Upper lobe of right lung (tissue), 1 donor: ENCODE results near the gene KCNRG. TPM values are rescaled to one million over a fixed set of nuclear protein-coding genes. Genes with fewer than 3 reads are reported as not detected.

Source experiments
- ATAC-seq: fragments of 200-7000 bp; cut with Tn5 transposase; one replicate; pipeline ENCODE4 v1.9.1; 2020; ENCODE audit warnings: mild to moderate bottlenecking, moderate library complexity
- DNase-seq: peaks from one replicate; pipeline ENCODE4 v3.0.0-alpha.2; 2020
- H3K27ac ChIP-seq: fragments of 200-600 bp; one replicate; pipeline ENCODE4 v1.8.0; 2022
- H3K27me3 ChIP-seq: fragments of 200-600 bp; one replicate; pipeline ENCODE4 v1.8.0; 2022; ENCODE audit warnings: mild to moderate bottlenecking
- H3K36me3 ChIP-seq: fragments of 200-600 bp; one replicate; pipeline ENCODE4 v1.8.0; 2022
- H3K4me1 ChIP-seq: fragments of 200-600 bp; one replicate; pipeline ENCODE4 v1.8.0; 2022
- H3K4me3 ChIP-seq: fragments of 200-600 bp; one replicate; pipeline ENCODE4 v1.8.0; 2022; ENCODE audit warnings: mild to moderate bottlenecking
- H3K9me3 ChIP-seq: fragments of 200-600 bp; one replicate; pipeline ENCODE4 v1.8.0; 2022
- intact Hi-C: fragments of 100-400 bp; cut with DNase I; formaldehyde crosslinking; loops from one replicate; pipeline ENCODE4 v1.11.0; 2022
- long read RNA-seq: library from polyadenylated mRNA; unstranded; transcript quantifications from one replicate; pipeline ENCODE4 v2.0.0, GENCODE V29; 2021
- total RNA-seq: library from RNA; stranded (reverse); fragmentation: NEBNext Ultra II Directional; extraction: Animal tissue kit (Norgen Biotek cat#: 25700); gene quantifications from one replicate; pipeline ENCODE4 v1.2.1, GENCODE V29; 2021
- TF ChIP-seq, protein P1 (sequence below): fragments of 200-600 bp; IDR thresholded peaks from one replicate; pipeline ENCODE4 v1.8.0; 2022; ENCODE audit warnings: antibody characterized with exemption
- donor health status: DM: no; HTN: yes; CAD: no; lungs with severe emphysema.

Gene KCNRG, protein sequence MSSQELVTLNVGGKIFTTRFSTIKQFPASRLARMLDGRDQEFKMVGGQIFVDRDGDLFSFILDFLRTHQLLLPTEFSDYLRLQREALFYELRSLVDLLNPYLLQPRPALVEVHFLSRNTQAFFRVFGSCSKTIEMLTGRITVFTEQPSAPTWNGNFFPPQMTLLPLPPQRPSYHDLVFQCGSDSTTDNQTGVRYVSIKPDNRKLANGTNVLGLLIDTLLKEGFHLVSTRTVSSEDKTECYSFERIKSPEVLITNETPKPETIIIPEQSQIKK
- 1.5 TPM for total RNA-seq
- long read RNA-seq, partial matches to known transcripts, result 0 of 1 reads
- long read RNA-seq, other reads (novel, unspliced or antisense), result 1 of 1 reads

- Histone ChIP-seq H3K36me3 (peaks cover 41% of the 10 kb centered on the region), H3K4me3 (no peak within 1 kb of the TSS), H3K27me3 (no peaks in the 10 kb centered on the region), H3K9me3 (no peaks in the 10 kb centered on the region), H3K4me1 (peaks cover 13% of the 10 kb centered on the region), H3K27ac (no peak within 1 kb of the TSS)
- ATAC-seq (no peak), DNase-seq (no peak)
- intact Hi-C loops, result loop anchor here (10.0 kb wide), 1 partner anchor 50 kb away; no protein-coding TSS in a partner anchor
- TF ChIP-seq, protein P1, sequence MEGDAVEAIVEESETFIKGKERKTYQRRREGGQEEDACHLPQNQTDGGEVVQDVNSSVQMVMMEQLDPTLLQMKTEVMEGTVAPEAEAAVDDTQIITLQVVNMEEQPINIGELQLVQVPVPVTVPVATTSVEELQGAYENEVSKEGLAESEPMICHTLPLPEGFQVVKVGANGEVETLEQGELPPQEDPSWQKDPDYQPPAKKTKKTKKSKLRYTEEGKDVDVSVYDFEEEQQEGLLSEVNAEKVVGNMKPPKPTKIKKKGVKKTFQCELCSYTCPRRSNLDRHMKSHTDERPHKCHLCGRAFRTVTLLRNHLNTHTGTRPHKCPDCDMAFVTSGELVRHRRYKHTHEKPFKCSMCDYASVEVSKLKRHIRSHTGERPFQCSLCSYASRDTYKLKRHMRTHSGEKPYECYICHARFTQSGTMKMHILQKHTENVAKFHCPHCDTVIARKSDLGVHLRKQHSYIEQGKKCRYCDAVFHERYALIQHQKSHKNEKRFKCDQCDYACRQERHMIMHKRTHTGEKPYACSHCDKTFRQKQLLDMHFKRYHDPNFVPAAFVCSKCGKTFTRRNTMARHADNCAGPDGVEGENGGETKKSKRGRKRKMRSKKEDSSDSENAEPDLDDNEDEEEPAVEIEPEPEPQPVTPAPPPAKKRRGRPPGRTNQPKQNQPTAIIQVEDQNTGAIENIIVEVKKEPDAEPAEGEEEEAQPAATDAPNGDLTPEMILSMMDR, result no peak
These were observed at the start of gene KCNRG for GRCh38 chr13:50015258-50015657. Gene KCNRG, plus strand, starts transcription at chr13:50015444. Its CDS starts 50 bp downstream, at chr13:50015494.

GRCh38 chr13:49967456-49967855 lies 47.8 kb upstream of the KCNRG start:
- H3K36me3 ChIP-seq, result no peaks in the 10 kb centered on the region
- H3K4me3 ChIP-seq, result no peak overlapping the region
- no peak for DNase-seq
- TF ChIP-seq, protein P1, result no peak
- no peaks in the 10 kb centered on the region for H3K9me3 ChIP-seq
- H3K4me1 ChIP-seq, result no peaks in the 10 kb centered on the region
- no peak overlapping the region for H3K27ac ChIP-seq
- intact Hi-C loops, result no loop called here
- no peak for ATAC-seq
- H3K27me3 ChIP-seq, result no peaks in the 10 kb centered on the region

GRCh38 chr13:49972709-49973108 lies 42.5 kb upstream of the KCNRG start:
- TF ChIP-seq, protein P1, result no peak
- no peak for ATAC-seq
- no peaks in the 10 kb centered on the region for H3K9me3 ChIP-seq
- DNase-seq, result no peak
- no peak overlapping the region for H3K27ac ChIP-seq
- H3K27me3 ChIP-seq, result no peaks in the 10 kb centered on the region
- intact Hi-C loops, result no loop called here
- H3K36me3 ChIP-seq, result no peaks in the 10 kb centered on the region
- no peak overlapping the region for H3K4me3 ChIP-seq
- H3K4me1 ChIP-seq, result no peaks in the 10 kb centered on the region

- H3K4me3 ChIP-seq, result no peak overlapping the region
- intact Hi-C loops, result no loop called here
- ATAC-seq (no peak), DNase-seq (no peak)
- no peaks in the 10 kb centered on the region for H3K4me1 ChIP-seq
- TF ChIP-seq, protein P1, result no peak
- no peaks in the 10 kb centered on the region for H3K27me3 ChIP-seq
- no peaks in the 10 kb centered on the region for H3K36me3 ChIP-seq
- H3K27ac ChIP-seq, result no peak overlapping the region
- no peaks in the 10 kb centered on the region for H3K9me3 ChIP-seq
These were observed 39.4 kb upstream of the KCNRG start for GRCh38 chr13:49975826-49976225.

DNA sequence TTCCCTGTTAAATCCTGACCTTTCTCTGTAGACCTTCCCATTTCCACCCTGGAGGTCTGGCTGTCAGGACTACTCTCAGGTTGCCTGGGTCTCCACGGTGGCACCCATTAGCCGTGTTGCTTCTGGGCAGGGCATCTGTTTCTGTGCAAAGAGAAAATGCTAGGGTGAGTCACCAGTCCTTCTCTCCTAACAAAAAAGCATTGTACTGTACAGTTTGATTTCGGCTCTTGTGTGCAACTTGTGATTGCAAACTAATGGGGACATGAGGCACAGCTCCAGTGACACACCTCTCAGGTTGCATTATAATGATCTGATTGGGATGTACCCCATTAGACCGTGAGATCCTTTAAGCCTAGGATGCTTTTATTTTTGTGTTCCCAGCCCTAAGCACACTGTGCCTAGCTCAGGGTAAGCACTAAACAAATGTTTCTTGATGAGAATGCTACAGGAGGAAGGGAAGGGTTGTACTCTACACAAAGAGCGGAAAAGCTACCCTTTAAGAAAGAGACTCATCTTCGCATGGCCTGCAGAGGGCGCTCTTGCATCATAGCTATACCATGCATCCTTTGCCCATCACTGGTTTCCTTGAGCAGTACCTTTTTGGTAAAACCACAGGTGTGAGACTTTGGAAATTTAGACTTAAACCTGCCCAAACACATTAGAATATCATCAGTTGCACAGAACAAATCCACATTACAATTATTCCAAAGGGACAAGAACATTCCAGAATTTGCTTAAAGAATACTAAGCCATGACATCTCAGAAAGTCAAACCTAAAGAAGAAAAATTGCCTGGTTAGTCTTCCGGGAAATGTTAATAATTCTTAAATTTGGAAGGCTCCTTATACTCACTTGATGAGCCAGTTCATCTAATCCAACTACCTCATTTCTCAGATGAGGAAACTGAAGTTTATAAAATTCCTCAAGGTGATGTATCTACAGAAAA lies 38.7 kb upstream of the KCNRG start:
- intact Hi-C loops, result no loop called here
- peak; percentile 76 for DNase-seq
- H3K27ac ChIP-seq, result no peak overlapping the region
- no peaks in the 10 kb centered on the region for H3K9me3 ChIP-seq
- peak; percentile 93 for ATAC-seq
- H3K4me1 ChIP-seq, result no peaks in the 10 kb centered on the region
- no peak overlapping the region for H3K4me3 ChIP-seq
- no peaks in the 10 kb centered on the region for H3K36me3 ChIP-seq
- no peaks in the 10 kb centered on the region for H3K27me3 ChIP-seq
- TF ChIP-seq, protein P1, result peak; percentile 92
